Measurements from ENCODE around the gene SERINC5. TPM values are rescaled to one million over a fixed set of nuclear protein-coding genes. Genes with fewer than 3 reads are reported as not detected.

The SERINC5 gene
- total RNA-seq, 1 experiment from 2014 or later, result 19.4 TPM

DNA sequence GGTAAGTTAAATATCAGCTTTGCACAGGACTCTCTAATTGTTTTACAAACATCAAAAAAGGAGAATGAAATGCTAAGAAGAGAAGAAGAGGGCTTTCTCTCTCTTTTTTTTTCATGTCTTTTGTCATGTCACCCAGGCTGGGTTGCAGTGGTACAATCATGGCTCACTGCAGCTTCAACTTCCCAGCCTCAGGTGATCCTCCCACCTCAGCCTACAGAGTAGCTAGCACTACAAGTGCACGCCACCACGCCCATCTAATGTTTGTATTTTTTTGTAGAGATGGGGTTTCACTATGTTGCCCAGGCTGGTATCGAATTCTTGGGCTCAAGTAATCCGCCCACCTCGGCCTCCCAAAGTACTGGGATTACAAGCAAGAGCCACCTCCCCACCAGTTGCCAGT is 18.6 kb downstream of the SERINC5 start:
- no peak for DNase-seq (ENCODE audit: low read depth)
- in situ Hi-C loops (cut with HindIII; ENCODE audit: low pct_unique_long_range_greater_than_20kb, low sequenced_read_pairs), result no loop called here

- no peak for DNase-seq (ENCODE audit: low read depth)
- in situ Hi-C loops (cut with HindIII; ENCODE audit: low pct_unique_long_range_greater_than_20kb, low sequenced_read_pairs), result no loop called here
Observed at GRCh38 chr5:80234116-80234948, 21.5 kb downstream of the SERINC5 start.

- in situ Hi-C loops (cut with HindIII; ENCODE audit: low pct_unique_long_range_greater_than_20kb, low sequenced_read_pairs), result no loop called here
- no peak for DNase-seq (ENCODE audit: low read depth)
Observed at GRCh38 chr5:80231693-80232092, 24.2 kb downstream of the SERINC5 start.

GRCh38 chr5:80231243-80231642 is 24.6 kb downstream of the SERINC5 start:
- in situ Hi-C loops (cut with HindIII; ENCODE audit: low pct_unique_long_range_greater_than_20kb, low sequenced_read_pairs), result no loop called here
- peak; percentile 83 for DNase-seq (ENCODE audit: low read depth)

GRCh38 chr5:80230269-80230992 is 25.4 kb downstream of the SERINC5 start:
- DNase-seq (ENCODE audit: low read depth), result no peak
- in situ Hi-C loops (cut with HindIII; ENCODE audit: low pct_unique_long_range_greater_than_20kb, low sequenced_read_pairs), result no loop called here

DNA sequence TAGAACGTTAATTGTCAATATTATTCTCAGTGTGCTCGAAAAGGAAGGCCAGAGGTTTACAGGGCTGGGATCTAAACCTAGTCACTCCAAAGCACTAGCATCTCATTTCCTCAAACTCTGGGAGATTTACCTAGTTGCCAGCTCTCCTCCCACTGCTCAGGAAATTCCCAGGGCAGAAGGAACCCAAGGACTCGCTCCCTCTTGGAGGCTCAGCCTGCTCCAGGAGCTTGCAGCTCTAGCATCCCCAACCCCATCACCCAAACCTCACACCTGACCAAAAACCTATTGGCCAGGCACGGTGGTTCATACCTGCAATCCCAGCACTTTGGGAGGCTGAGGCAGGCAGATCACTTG is 26.0 kb downstream of the SERINC5 start:
- peak; percentile 62 for DNase-seq (ENCODE audit: low read depth)

DNA sequence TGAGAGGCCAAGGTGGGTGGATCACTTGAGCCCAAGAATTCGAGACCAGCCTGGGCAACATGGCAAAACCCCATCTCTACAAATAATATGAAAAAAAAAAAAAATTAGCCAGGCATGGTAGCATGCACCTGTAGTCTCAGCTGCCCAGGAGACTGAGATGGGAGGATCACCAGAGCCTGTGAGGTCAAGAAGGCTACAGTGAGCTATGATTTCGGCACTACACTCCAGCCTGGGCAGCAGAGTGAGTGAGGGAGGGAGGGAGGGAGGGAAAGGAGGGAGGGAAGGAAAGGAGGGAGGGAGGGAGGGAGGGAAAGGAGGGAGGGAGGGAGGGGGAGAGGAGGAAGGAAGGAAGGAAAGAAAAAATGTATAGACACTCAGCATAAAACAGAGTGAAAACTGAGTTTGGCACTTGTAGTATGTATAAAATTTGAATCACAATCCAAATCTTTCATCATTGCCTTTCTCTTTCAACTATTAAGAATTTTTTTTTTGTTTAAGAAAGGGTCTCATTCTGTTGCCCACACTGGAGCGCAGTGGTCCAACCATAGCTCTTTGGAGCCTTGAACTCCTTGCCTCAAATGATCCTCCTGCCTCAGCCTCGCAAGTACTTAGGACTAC is 27.8 kb downstream of the SERINC5 start:
- in situ Hi-C loops (cut with HindIII; ENCODE audit: low pct_unique_long_range_greater_than_20kb, low sequenced_read_pairs), result no loop called here
- DNase-seq (ENCODE audit: low read depth), result no peak

More for the DNA sequence above, 26.0 kb downstream of the SERINC5 start:
- in situ Hi-C loops (cut with HindIII; ENCODE audit: low pct_unique_long_range_greater_than_20kb, low sequenced_read_pairs), result no loop called here

DNA sequence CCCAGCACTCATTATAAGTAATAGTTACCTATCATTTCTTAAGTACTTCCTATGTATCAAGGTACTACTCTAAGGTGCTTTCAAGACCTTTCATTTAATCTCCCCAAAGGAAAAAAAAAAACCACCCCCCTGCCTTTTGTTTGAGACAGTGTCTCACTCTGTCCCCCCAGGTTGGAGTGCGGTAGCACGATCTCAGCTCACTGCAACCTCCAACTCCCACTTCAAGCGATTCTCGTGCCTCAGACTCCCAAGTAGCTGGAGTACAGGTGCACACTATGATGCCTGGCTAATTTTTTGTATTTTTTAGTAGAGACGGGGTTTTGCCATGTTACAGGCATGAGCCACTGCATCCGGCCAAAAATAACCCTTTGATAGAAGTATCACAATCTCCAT is 29.9 kb downstream of the SERINC5 start:
- in situ Hi-C loops (cut with HindIII; ENCODE audit: low pct_unique_long_range_greater_than_20kb, low sequenced_read_pairs), result no loop called here
- no peak for DNase-seq (ENCODE audit: low read depth)

DNA sequence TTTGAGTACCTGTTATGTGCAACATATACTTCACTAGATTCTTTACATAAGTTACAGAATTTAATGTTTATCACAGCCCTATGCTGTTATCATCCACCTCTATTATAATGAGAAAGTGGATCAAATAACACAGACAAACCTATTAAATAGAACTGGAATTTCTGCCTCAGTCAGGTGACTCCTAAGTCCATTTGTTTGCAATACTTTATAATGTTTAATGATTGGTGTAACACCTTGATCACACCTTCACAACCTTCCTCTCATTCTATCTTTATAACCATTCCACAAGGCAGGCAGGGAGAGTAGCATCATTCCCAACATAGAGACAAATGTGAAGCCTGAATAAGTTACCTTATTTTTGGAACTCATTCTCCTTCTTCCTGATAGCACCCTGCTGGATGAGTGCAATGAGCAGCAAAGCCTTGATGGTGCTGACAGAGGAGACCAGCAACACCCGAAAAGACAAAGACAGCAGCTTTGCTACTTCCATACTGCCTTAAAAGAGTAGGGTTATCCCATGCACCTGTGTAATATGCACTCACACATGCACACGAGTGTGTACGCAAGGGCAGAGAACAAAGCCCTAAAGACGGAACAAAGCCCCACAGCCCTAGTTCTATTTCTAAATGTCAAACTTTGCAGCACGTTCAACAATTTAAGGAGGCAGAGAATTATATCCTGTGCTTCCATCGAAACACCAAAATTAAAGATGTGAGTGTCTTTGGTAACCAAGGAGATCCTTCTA is 30.5 kb downstream of the SERINC5 start:
- in situ Hi-C loops (cut with HindIII; ENCODE audit: low pct_unique_long_range_greater_than_20kb, low sequenced_read_pairs), result no loop called here
- no peak for DNase-seq (ENCODE audit: low read depth)

- in situ Hi-C loops (cut with HindIII; ENCODE audit: low pct_unique_long_range_greater_than_20kb, low sequenced_read_pairs), result no loop called here
- no peak for DNase-seq (ENCODE audit: low read depth)
Observed at GRCh38 chr5:80223561-80223960, 32.3 kb downstream of the SERINC5 start.

DNA sequence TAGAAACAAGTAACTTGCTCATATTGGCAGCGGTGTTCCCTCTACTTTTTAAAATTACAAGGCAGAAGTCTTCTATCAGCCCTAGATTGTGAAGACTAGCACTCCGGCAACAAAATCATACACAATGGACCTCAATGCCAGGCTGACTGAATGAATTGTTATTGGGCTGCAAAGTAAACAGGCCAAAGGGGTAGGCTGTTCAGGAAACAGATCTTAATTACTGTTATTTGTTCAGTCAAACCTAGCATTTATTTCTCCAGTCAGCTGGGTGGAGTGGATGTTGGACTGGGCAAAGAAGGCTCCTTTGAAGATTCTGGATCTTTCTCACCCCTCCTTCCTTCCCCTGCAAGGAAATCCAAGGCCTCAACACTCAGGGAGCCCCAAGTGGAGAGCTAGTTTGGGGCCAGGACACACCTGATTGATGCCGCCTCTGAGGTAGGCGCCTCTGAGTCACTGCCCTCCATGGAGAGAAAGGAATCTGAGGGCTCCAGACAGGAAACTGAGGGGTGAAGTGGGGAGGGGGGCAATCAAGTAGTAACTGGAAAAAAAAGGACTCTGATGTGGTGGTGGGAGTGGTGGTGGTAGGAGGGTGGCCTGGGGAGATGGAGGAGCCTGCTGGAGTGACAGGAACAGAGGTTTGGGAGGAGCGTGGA is 35.5 kb downstream of the SERINC5 start:
- in situ Hi-C loops (cut with HindIII; ENCODE audit: low pct_unique_long_range_greater_than_20kb, low sequenced_read_pairs), result no loop called here
- DNase-seq (ENCODE audit: low read depth), result no peak

GRCh38 chr5:80219391-80219790 is 36.5 kb downstream of the SERINC5 start:
- in situ Hi-C loops (cut with HindIII; ENCODE audit: low pct_unique_long_range_greater_than_20kb, low sequenced_read_pairs), result no loop called here
- no peak for DNase-seq (ENCODE audit: low read depth)

GRCh38 chr5:80217667-80218066 is 38.2 kb downstream of the SERINC5 start:
- in situ Hi-C loops (cut with HindIII; ENCODE audit: low pct_unique_long_range_greater_than_20kb, low sequenced_read_pairs), result no loop called here
- no peak for DNase-seq (ENCODE audit: low read depth)

- no peak for DNase-seq (ENCODE audit: low read depth)
- in situ Hi-C loops (cut with HindIII; ENCODE audit: low pct_unique_long_range_greater_than_20kb, low sequenced_read_pairs), result no loop called here
Observed at GRCh38 chr5:80216753-80217596, 38.9 kb downstream of the SERINC5 start.

DNA sequence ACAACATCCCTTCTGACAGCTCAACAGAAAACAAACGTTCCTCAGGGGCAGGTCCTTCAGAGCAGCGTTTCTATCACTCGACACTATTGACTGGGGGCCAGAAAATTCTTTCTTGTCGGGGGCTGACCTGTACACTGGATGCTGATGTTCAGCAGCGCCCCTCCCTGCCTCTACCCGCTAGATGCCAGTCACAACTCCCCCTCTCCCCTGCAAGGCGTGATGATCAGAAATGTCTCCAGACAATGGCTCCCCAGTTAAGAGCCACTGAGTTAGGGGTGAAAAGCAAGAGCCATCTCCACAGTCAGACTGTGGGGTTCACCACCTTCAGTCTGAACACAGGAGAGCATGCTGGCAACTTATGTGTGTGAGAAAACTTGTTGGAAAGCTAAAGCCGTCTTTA is 39.8 kb downstream of the SERINC5 start:
- in situ Hi-C loops (cut with HindIII; ENCODE audit: low pct_unique_long_range_greater_than_20kb, low sequenced_read_pairs), result no loop called here
- DNase-seq (ENCODE audit: low read depth), result no peak

DNA sequence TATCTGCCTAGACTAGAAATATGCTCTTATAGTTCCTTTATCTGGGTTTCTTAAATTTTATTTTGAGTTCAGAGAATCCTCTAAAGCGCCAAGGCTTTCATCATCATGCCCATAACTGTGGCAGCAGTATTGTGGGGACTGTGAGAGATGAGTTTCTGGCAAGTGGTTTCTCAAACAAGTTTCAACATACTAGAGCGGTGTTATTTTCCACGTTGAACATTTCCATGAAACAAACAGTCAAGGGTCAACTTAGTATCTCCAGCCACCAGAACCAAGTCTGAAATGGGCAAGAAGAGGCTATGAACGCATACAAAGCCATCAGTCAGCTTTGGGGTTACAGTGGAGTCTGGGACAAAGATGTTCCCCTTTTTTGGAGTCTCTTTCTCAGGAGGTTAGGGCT is 40.3 kb downstream of the SERINC5 start:
- in situ Hi-C loops (cut with HindIII; ENCODE audit: low pct_unique_long_range_greater_than_20kb, low sequenced_read_pairs), result no loop called here
- no peak for DNase-seq (ENCODE audit: low read depth)

DNA sequence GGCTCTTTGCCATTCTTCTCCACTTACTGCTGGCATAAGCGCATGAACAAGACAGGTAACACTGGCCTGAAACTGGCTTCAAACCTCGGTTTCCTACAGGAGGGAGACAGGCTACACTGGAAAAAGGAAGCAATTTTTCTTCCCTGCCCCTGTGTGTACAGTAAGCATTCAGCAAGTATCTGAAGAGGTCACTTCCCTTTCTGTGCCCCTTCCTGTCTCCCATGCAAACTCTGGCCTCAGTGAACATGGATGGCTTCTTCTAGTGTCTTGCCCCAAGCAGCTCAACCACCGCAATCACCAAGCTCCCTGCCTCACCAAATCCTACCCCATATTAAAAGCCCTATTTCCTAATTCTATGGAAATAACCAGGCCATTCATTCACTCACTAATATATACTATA is 42.4 kb downstream of the SERINC5 start:
- no peak for DNase-seq (ENCODE audit: low read depth)
- in situ Hi-C loops (cut with HindIII; ENCODE audit: low pct_unique_long_range_greater_than_20kb, low sequenced_read_pairs), result no loop called here

All from Caki2 (cell line).